Keratinocyte (primary cell): Measurements from ENCODE around the gene ACOT6. TPM values are rescaled to one million over a fixed set of nuclear protein-coding genes. Genes with fewer than 3 reads are reported as not detected.

ENCODE experiments used
- DNase-seq: peaks from one replicate; pipeline ENCODE4 v3.0.0-alpha.2; 2011; ENCODE audit warnings: low read depth, missing footprints, low spot score
- FAIRE-seq: peaks from 2 replicates; lab custom pipeline; 2011; peaks lifted over from hg19 to GRCh38; lab: Jason Lieb, UNC
- H2AFZ ChIP-seq: 2 replicates; pipeline ENCODE4 v1.6.0; 2012; ENCODE audit warnings: low read length, control low read depth, inconsistent platforms; ENCODE audit not compliant: control insufficient read depth
- H3K27ac ChIP-seq: 2 replicates; pipeline ENCODE4 v1.5.1; 2011; ENCODE audit warnings: low read length; ENCODE audit not compliant: control insufficient read depth, insufficient read depth
- H3K27me3 ChIP-seq: 3 replicates; pipeline ENCODE4 v1.6.0; 2011; ENCODE audit warnings: low read length; ENCODE audit not compliant: control insufficient read depth, insufficient read depth; ENCODE audit errors: extremely low read depth
- H3K36me3 ChIP-seq, 2 experiments: 2 replicates in 1 of 2; 3 replicates in 1 of 2; pipeline ENCODE4 v1.5.1; 2011; ENCODE audit warnings: low read length in 2 of 2, mild to moderate bottlenecking in 1 of 2; ENCODE audit not compliant: control insufficient read depth in 2 of 2, insufficient read depth in 2 of 2; ENCODE audit errors: extremely low read depth in 1 of 2
- H3K4me1 ChIP-seq: 3 replicates; pipeline ENCODE4 v1.5.1; 2011; ENCODE audit warnings: low read length; ENCODE audit not compliant: control insufficient read depth, insufficient read depth; ENCODE audit errors: extremely low read depth
- H3K4me2 ChIP-seq: 3 replicates; pipeline ENCODE4 v1.6.0; 2011; ENCODE audit warnings: low read depth, low read length; ENCODE audit not compliant: control insufficient read depth, insufficient read depth; ENCODE audit errors: extremely low read depth
- H3K4me3 ChIP-seq, 3 experiments: fragments of 200-600 bp in 1 of 3; sonication (generic) in 1 of 3; 2 replicates in 2 of 3; 3 replicates in 1 of 3; pipeline ENCODE4 v1.5.1; 2011 to 2016; ENCODE audit warnings: low read length in 3 of 3, mild to moderate bottlenecking in 3 of 3, control low read depth in 2 of 3, inconsistent platforms in 1 of 3, low read depth in 1 of 3, mixed read lengths in 1 of 3, mixed run types in 1 of 3, moderate library complexity in 1 of 3; ENCODE audit not compliant: control insufficient read depth in 2 of 3, insufficient read depth in 2 of 3; ENCODE audit errors: extremely low read depth in 1 of 3
- H3K79me2 ChIP-seq: 2 replicates; pipeline ENCODE4 v1.6.0; 2012; ENCODE audit warnings: low read length; ENCODE audit not compliant: control insufficient read depth, insufficient read depth
- H3K9ac ChIP-seq: 3 replicates; pipeline ENCODE4 v1.6.0; 2011; ENCODE audit warnings: low read length; ENCODE audit not compliant: control insufficient read depth, insufficient read depth; ENCODE audit errors: extremely low read depth
- H3K9me1 ChIP-seq: 3 replicates; pipeline ENCODE4 v1.6.0; 2011; ENCODE audit warnings: low read length; ENCODE audit not compliant: control insufficient read depth, insufficient read depth; ENCODE audit errors: extremely low read depth
- H3K9me3 ChIP-seq: 2 replicates; pipeline ENCODE4 v1.5.1; 2012; ENCODE audit warnings: low read depth, low read length; ENCODE audit not compliant: control insufficient read depth
- H4K20me1 ChIP-seq: 3 replicates; pipeline ENCODE4 v1.6.0; 2011; ENCODE audit warnings: low read length; ENCODE audit not compliant: control insufficient read depth, insufficient read depth; ENCODE audit errors: extremely low read depth
- EZH2 ChIP-seq: IDR thresholded peaks from one replicate; pipeline ENCODE4 v1.6.1; 2012; ENCODE audit warnings: inconsistent platforms, mild to moderate bottlenecking, low read length, moderate library complexity
- dilution Hi-C: fragments of 300-500 bp; cut with MboI; formaldehyde crosslinking; loops from one replicate; pipeline ENCODE4 v1.7.0; 2020; ENCODE audit warnings: low sequenced_read_pairs; ENCODE audit not compliant: extremely low pct_ligation_motif_present
- polyA plus RNA-seq, 5 experiments: library from polyadenylated mRNA; depleted of rRNA in 3 of 5; stranded (reverse) in 3 of 5; stranded (forward) in 1 of 5; unstranded in 1 of 5; fragments of >200 nt; gene quantifications; 1 replicate in 1 of 5; 2 replicates in 3 of 5; 3 replicates in 1 of 5; pipeline versions ENCODE4 v1.2.1 to v1.2.3, GENCODE V29; 2011 to 2012; ENCODE audit warnings: missing spikeins in 2 of 5, low read depth in 1 of 5, low replicate concordance in 1 of 5
- TF ChIP-seq, protein P1 (sequence below), 3 experiments: IDR thresholded peaks in 1 of 3; conservative IDR thresholded peaks in 1 of 3; optimal IDR thresholded peaks in 1 of 3; 2 replicates in 2 of 3; 3 replicates in 1 of 3; pipeline versions ENCODE3 to v1.5.1; 2011; ENCODE audit warnings: low read length in 3 of 3, mild to moderate bottlenecking in 3 of 3, moderate library complexity in 2 of 3, control low read depth in 1 of 3, inconsistent platforms in 1 of 3; ENCODE audit not compliant: insufficient read depth in 2 of 3; ENCODE audit errors: extremely low read depth in 1 of 3

The ACOT6 gene
- polyA plus RNA-seq, 1 donor (not counting 4 experiments of a cell fraction or from before 2014, with no cell fraction given), result not detected

DNA sequence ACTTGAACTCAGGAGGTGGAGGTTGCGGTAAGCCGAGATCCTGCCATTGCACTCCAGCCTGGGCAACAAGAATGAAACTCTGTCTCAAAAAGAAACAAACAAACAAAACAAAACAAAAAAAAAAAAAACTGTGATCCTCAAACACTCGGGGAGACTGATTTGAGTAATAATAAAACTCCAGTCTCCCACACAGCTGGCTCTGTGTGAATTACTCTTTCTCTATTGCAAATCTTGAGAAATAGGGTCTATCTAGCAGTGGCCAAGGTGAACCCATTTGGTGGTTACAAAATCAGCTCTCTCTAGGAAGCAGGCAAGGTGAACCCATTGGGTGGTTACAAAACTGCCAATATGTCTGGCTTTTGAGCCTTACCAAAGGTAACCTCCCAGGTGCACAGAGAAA lies 6.0 kb upstream of the ACOT6 start:
- dilution Hi-C loops, result no loop called here
- H3K4me3 ChIP-seq, result no peak overlapping the region
- H3K9me1 ChIP-seq, result no peaks in the 10 kb centered on the region
- TF ChIP-seq, protein P1, sequence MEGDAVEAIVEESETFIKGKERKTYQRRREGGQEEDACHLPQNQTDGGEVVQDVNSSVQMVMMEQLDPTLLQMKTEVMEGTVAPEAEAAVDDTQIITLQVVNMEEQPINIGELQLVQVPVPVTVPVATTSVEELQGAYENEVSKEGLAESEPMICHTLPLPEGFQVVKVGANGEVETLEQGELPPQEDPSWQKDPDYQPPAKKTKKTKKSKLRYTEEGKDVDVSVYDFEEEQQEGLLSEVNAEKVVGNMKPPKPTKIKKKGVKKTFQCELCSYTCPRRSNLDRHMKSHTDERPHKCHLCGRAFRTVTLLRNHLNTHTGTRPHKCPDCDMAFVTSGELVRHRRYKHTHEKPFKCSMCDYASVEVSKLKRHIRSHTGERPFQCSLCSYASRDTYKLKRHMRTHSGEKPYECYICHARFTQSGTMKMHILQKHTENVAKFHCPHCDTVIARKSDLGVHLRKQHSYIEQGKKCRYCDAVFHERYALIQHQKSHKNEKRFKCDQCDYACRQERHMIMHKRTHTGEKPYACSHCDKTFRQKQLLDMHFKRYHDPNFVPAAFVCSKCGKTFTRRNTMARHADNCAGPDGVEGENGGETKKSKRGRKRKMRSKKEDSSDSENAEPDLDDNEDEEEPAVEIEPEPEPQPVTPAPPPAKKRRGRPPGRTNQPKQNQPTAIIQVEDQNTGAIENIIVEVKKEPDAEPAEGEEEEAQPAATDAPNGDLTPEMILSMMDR (optimal IDR thresholded peaks at IDR 0.05 in 1 of 3, IDR thresholded peaks at IDR 0.05 in 1 of 3, conservative IDR thresholded peaks at IDR 0.05 in 1 of 3; ENCODE audit: extremely low read depth in 1 of 3, insufficient read depth in 2 of 3, low read length in 3 of 3), result no peak
- no peak for TF ChIP-seq EZH2
- H4K20me1 ChIP-seq, result no peaks in the 10 kb centered on the region
- H3K27me3 ChIP-seq, result no peaks in the 10 kb centered on the region
- peaks cover 12% of the 10 kb centered on the region for H3K4me1 ChIP-seq
- no peaks in the 10 kb centered on the region for H3K36me3 ChIP-seq
- no peak for DNase-seq
- no peak overlapping the region for H3K27ac ChIP-seq
- H3K9me3 ChIP-seq, result no peaks in the 10 kb centered on the region
- H3K79me2 ChIP-seq, result no peaks in the 10 kb centered on the region
- no peak overlapping the region for H3K9ac ChIP-seq
- FAIRE-seq, result no peak
- no peak overlapping the region for H2AFZ ChIP-seq
- no peak overlapping the region for H3K4me2 ChIP-seq

DNA sequence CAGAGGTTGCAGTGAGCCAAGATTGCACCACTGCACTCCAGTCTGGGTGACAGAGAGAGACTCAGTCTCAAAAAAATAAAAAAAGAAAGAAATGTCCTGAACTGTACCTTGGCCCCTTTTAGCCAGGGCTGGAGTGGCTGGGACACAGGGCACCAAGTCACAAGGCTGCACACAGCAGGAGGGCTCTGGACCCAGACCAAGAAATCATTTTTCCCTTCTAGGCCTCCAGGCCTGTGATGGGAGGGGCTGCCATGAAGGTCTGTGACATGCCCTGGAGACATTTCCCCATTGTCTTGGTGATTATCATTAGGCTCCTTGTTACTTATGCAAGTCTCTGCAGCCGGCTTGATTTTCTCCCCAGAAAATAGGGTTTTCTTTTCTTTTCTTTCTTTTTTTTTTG lies 5.1 kb upstream of the ACOT6 start:
- Histone ChIP-seq H3K4me3 (no peak overlapping the region), H3K4me1 (peaks cover 5% of the 10 kb centered on the region), H3K4me2 (no peak overlapping the region), H3K79me2 (no peaks in the 10 kb centered on the region), H3K9me1 (no peaks in the 10 kb centered on the region), H3K9me3 (no peaks in the 10 kb centered on the region), H4K20me1 (no peaks in the 10 kb centered on the region), H3K27me3 (no peaks in the 10 kb centered on the region), H3K9ac (no peak overlapping the region), H3K36me3 (no peaks in the 10 kb centered on the region), H2AFZ (no peak overlapping the region), H3K27ac (no peak overlapping the region)
- dilution Hi-C loops, result no loop called here
- TF ChIP-seq, protein P1 (optimal IDR thresholded peaks at IDR 0.05 in 1 of 3, IDR thresholded peaks at IDR 0.05 in 1 of 3, conservative IDR thresholded peaks at IDR 0.05 in 1 of 3; ENCODE audit: extremely low read depth in 1 of 3, insufficient read depth in 2 of 3, low read length in 3 of 3), result no peak
- TF ChIP-seq EZH2, result no peak
- no peak for FAIRE-seq
- DNase-seq, result no peak
